DND-41 (cell line): ENCODE results near the gene GPC5.

ENCODE experiments used
- EZH2 ChIP-seq: IDR thresholded peaks from 3 replicates; pipeline ENCODE4 v1.6.1; 2012; ENCODE audit warnings: borderline replicate concordance, low read depth, mild to moderate bottlenecking, moderate library complexity, low read length, inconsistent platforms; ENCODE audit not compliant: severe bottlenecking
- TF ChIP-seq, protein P1 (sequence below): IDR thresholded peaks from 2 replicates; pipeline ENCODE4 v1.5.1; 2012; ENCODE audit warnings: borderline replicate concordance, low read length, moderate library complexity, mild to moderate bottlenecking; ENCODE audit not compliant: poor library complexity, severe bottlenecking; ENCODE audit errors: extremely low read depth

DNA sequence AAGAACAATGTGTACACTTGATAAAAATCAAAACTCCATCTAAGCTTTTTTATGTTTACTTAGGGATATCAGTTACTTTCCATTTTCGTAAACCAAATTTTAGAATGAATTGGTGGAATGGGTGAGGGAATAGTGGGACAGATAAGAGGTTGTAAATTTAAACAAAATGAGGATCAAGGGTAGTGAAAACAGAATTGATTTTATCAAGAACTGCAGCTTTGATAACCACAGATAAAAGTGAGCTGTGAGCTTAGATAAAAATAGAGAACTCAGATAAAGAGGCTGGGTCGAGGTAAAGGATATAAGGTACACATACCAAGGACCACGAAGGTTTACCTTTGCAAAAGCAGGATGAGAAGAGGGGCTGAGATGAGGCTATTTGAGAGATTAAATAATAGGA lies 1015.0 kb downstream of the GPC5 start:
- TF ChIP-seq, protein P1, sequence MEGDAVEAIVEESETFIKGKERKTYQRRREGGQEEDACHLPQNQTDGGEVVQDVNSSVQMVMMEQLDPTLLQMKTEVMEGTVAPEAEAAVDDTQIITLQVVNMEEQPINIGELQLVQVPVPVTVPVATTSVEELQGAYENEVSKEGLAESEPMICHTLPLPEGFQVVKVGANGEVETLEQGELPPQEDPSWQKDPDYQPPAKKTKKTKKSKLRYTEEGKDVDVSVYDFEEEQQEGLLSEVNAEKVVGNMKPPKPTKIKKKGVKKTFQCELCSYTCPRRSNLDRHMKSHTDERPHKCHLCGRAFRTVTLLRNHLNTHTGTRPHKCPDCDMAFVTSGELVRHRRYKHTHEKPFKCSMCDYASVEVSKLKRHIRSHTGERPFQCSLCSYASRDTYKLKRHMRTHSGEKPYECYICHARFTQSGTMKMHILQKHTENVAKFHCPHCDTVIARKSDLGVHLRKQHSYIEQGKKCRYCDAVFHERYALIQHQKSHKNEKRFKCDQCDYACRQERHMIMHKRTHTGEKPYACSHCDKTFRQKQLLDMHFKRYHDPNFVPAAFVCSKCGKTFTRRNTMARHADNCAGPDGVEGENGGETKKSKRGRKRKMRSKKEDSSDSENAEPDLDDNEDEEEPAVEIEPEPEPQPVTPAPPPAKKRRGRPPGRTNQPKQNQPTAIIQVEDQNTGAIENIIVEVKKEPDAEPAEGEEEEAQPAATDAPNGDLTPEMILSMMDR: no peak
- no peak for TF ChIP-seq EZH2
